Ecto neural progenitor cell (in vitro differentiated cells): ENCODE results near the gene HOXD12.

Source experiments
- DNase-seq: peaks from one replicate; pipeline ENCODE4 v3.0.0-alpha.2; 2018; ENCODE audit warnings: low spot score

The HOXD12 gene

GRCh38 chr2:176120364-176121189, 21.0 kb downstream of the HOXD12 start:
- DNase-seq = no peak

- DNase-seq = no peak
These were observed 21.8 kb downstream of the HOXD12 start for GRCh38 chr2:176121190-176122051.

- DNase-seq = no peak
These were observed 22.6 kb downstream of the HOXD12 start for GRCh38 chr2:176122052-176122682.

- no peak for DNase-seq
These were observed 23.3 kb downstream of the HOXD12 start, which contains the start of gene HOXD9 for GRCh38 chr2:176122683-176123410. Gene HOXD9 (plus strand): TSS chr2:176122719. CDS start chr2:176122769, 50 bp downstream.

DNA sequence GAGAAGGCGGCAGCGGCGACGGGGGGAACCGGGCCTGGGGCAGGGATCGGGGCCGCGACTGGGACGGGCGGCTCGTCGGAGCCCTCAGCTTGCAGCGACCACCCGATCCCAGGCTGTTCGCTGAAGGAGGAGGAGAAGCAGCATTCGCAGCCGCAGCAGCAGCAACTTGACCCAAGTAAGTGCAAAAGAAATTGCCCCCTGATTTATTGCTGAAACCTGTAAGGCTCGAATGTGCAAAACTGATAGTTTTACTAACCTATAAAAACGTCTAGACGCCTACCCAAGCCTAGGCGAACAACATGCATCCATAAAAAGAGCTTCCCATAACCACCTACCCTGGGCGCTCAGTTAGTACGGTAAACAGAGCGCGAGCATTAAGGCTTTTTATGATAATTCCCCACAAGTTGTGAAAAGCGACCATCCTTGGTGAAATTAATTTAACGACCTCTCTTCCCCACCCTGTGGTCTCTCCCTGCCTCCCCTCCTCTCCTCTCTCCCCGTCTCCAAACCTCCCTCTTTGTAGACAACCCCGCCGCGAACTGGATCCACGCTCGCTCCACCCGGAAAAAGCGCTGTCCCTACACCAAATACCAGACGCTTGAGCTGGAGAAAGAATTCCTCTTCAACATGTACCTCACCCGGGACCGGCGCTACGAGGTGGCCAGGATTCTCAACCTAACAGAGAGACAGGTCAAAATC, 24.0 kb downstream of the HOXD12 start:
- no peak for DNase-seq

GRCh38 chr2:176124110-176124946, 24.7 kb downstream of the HOXD12 start:
- DNase-seq = no peak

GRCh38 chr2:176124947-176125771, 25.6 kb downstream of the HOXD12 start:
- no peak for DNase-seq

DNA sequence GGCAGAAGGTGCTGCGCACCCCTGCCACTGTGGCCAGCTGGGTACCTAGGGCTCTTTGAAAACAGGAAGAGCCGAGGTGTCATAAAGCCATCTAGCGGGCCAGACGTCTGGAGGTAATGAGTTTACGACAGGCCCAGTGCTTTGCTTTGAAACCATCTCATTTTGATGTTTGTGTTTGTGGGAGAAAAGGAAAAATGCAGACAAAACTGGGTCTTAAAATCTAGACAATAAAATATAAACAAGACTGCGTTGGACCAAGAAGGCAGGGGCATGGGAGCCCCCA, 26.1 kb downstream of the HOXD12 start:
- no peak for DNase-seq

DNA sequence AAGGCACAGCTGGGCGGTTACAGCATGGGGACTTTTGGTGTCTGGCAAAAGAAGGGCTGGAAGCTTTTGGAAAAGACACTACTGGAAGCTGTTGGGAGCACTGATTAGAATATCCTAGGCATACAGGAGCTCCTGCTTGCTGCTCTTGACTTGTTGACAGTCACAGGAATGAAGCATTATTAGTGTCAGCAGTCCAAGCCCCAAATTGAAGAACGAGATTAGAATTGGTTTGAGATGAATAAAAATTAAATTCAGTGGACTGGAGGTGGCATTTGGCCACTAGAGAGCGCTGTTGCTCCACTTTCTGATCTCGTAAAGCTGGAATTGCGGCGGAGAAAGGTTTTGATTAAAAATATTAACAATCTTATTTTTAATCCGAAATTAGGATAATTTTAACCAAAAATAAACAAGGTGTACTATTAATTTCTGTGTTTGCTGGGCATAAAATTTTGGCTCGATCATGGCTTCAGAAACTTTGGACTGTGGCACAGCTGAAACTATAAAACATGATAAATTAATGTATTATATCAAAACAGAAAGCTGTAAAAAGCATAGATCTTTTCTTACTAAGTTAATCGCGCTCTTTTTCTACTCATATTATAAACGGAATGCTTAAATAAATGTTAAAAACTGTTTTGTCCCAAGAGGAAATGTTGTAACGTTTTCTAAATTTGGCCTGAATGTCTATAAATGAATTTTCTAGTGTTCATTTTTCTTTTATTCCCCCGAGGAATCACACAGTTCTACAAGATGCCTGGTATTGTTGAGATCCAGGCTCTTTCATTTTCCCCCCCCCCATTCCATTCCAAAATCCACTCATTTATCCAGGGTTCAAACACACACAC, 27.6 kb downstream of the HOXD12 start:
- peak; percentile 68 for DNase-seq

DNA sequence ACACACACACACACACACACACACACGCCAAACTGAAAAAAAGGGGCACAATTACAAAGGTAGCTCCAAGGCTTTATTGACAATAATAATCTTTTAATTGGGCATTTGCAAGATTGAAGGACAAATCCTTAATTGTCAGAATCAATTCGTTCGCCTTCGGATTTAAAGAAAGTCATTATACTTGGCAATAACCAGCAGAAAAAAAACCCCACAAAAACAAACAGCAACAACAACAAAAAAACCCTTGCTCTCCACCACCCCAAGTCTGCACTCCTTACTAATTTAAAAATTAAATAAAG, 28.1 kb downstream of the HOXD12 start:
- DNase-seq = no peak

DNA sequence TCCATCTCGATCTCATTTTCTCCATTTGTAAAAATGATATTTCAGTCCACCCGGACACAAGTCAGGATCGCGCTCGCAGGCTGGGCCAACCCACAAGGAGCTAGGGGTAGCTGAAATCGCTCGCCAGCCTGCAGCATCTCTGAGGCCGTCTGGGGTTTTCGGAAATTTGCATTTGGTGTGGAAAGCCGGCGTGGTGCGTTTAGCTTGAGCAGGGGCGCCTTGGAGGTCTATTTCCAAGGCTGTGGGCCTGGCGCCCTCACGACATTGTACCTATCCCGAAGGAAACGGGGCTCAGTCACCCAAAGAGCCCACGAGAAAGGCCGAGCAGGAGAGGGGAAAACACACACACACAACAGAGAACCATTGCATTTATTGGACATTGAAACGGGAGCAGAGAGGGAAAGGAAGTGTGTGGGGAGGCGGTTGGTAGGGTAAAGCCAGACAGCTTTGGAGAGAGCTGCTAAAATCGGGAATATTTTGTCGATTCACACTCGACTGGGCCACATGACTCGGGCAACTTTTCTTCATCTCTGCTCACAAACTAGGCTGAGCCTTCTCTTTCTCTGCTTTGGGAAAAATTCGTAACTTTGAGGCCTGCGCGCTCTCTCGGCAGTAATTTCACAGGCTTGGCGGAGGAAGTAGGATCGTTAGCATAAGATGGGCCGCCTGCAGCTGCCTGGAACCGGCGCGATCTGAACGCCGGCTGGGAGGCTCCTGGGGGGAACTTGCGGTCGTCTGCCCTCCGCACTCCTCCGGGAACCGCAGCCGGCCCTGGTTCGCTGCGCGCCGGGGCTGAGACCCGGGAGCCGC, 28.8 kb downstream of the HOXD12 start:
- peak; percentile 57 for DNase-seq

- DNase-seq = peak; percentile 77
These were observed 29.6 kb downstream of the HOXD12 start, which contains the start of gene HOXD8 for GRCh38 chr2:176128982-176129796. Gene HOXD8 (plus strand): TSS chr2:176129705. CDS start chr2:176130367, 662 bp downstream.

- DNase-seq = peak; percentile 59
These were observed 30.2 kb downstream of the HOXD12 start for GRCh38 chr2:176129813-176130146.

GRCh38 chr2:176130147-176130956, 30.8 kb downstream of the HOXD12 start:
- peak; percentile 65 for DNase-seq

DNA sequence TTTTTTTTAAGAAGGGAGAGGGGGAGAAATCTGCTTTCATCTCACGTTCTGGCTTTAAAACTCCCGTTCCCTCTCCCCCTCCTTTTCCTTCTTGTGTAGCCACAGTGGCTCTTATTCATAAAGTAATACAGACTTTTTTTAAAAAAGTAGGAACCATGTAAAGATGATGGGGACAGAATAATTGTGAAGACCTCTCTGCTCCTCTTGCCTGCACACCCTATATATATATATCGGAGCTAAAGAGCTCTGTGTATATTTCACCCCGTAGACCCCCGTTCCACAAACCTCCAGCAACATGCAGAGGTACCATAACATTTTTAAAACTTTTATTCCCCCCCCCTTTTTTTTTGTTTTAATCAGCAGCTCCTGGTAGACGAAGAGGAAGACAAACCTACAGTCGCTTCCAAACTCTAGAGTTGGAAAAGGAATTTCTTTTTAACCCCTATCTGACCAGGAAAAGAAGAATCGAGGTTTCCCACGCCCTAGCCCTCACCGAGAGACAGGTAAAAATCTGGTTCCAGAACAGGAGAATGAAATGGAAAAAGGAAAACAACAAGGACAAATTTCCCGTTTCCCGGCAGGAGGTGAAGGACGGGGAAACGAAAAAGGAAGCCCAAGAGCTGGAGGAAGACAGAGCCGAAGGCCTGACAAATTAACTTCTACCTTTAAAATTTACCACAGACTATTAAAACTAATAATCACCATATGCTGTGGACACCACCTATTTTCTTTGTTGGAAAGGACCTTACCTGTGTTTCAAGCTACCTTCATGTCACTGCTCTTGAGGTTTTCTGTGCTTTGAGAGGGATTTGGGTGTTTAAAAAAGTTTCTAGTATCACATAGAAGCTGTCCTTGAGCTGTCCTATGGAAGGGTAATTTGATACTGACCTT, 31.6 kb downstream of the HOXD12 start:
- DNase-seq = no peak
